ENCODE results near the gene POC1A. TPM values are rescaled to one million over a fixed set of nuclear protein-coding genes. Genes with fewer than 3 reads are reported as not detected.
"Not testable (repeated sequence)": the region's sequence is repeated elsewhere in the genome, so short reads cannot be mapped to it uniquely, and the experiment has no call there.

POC1A gene
- total RNA-seq, 1 experiment from 2014 or later = 10.7 TPM

- no peak for DNase-seq (ENCODE audit: low read depth)
Observed at GRCh38 chr3:52183786-52184445, 29.7 kb upstream of the POC1A start.

- no peak for DNase-seq (ENCODE audit: low read depth)
Observed at GRCh38 chr3:52182691-52183090, 28.5 kb upstream of the POC1A start.

GRCh38 chr3:52182196-52182595 is 28.0 kb upstream of the POC1A start:
- DNase-seq (ENCODE audit: low read depth) = no peak

- peak; percentile 32 for DNase-seq (ENCODE audit: low read depth)
Observed at GRCh38 chr3:52181543-52181942, 27.3 kb upstream of the POC1A start.

GRCh38 chr3:52178537-52178936 is 24.3 kb upstream of the POC1A start:
- DNase-seq (ENCODE audit: low read depth) = no peak

GRCh38 chr3:52178126-52178525 is 23.9 kb upstream of the POC1A start:
- not testable (repeated sequence) for DNase-seq (ENCODE audit: low read depth)

- no peak for DNase-seq (ENCODE audit: low read depth)
Observed at GRCh38 chr3:52177701-52178042, 23.4 kb upstream of the POC1A start.

- DNase-seq (ENCODE audit: low read depth) = peak; percentile 32
Observed at GRCh38 chr3:52176951-52177700, 22.9 kb upstream of the POC1A start.

- DNase-seq (ENCODE audit: low read depth) = no peak
Observed at GRCh38 chr3:52176180-52176752, 22.0 kb upstream of the POC1A start.

- DNase-seq (ENCODE audit: low read depth) = no peak
Observed at GRCh38 chr3:52175416-52176179, 21.4 kb upstream of the POC1A start.

GRCh38 chr3:52174896-52175295 is 20.7 kb upstream of the POC1A start:
- DNase-seq (ENCODE audit: low read depth) = no peak

- DNase-seq (ENCODE audit: low read depth) = no peak
Observed at GRCh38 chr3:52173101-52173500, 18.9 kb upstream of the POC1A start.

- no peak for DNase-seq (ENCODE audit: low read depth)
Observed at GRCh38 chr3:52172262-52172757, 18.1 kb upstream of the POC1A start.

- peak; percentile 62 for DNase-seq (ENCODE audit: low read depth)
Observed at GRCh38 chr3:52171514-52172261, 17.5 kb upstream of the POC1A start.

- DNase-seq (ENCODE audit: low read depth) = not testable (repeated sequence)
Observed at GRCh38 chr3:52170217-52170616, 16.0 kb upstream of the POC1A start.

GRCh38 chr3:52167240-52167639 is 13.0 kb upstream of the POC1A start:
- DNase-seq (ENCODE audit: low read depth) = no peak

- DNase-seq (ENCODE audit: low read depth) = no peak
Observed at GRCh38 chr3:52162250-52162872, 8.1 kb upstream of the POC1A start.

- DNase-seq (ENCODE audit: low read depth) = no peak
Observed at GRCh38 chr3:52159503-52159902, 5.3 kb upstream of the POC1A start.

- DNase-seq (ENCODE audit: low read depth) = no peak
Observed at GRCh38 chr3:52155912-52156311, 1.7 kb upstream of the POC1A start.

- peak; percentile 60 for DNase-seq (ENCODE audit: low read depth)
Observed at GRCh38 chr3:52153389-52154096, 680 bp downstream of the POC1A start.

Measured in M059J (cell line).